ENCODE results near the gene TWSG1. TPM values are rescaled to one million over a fixed set of nuclear protein-coding genes. Genes with fewer than 3 reads are reported as not detected.

The TWSG1 gene
- total RNA-seq, 1 donor from 2014 or later = 45.4 TPM

DNA sequence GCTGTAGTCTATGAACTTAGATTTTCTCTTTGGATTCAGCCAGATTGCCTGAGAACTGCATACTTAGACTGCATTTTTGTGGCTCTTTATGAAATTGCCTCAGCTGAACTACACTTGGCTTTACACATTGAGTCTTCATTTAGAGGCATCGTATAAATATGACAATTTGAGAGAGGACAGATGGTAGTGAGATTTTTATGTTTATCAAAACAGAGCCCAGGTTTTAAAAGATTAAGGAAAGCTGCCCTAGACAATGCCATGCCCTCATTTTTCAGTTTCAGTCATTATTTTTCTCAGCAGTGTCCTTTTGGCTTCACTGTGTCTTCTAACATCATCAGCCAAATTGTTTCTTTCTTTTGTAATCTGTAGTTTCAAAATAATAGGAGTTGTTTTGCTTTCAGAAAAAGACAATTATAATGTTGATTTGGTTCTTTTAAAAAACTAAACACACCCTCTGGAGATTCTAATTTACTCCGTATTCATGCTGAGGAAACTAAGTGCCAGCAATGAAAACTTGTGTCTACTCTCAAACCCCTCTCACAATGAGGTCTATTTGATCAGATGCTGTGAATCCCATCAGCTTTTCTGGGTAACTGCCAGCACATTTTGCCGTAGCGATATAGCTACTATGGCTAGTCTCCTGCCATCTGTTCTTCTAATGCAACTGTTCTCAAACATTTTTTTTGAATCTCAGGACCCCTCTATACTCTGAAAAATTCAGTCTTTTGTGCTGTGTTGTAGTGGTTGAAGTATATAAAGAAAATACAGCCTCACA, 46.2 kb downstream of the TWSG1 start:
- no peaks in the 10 kb centered on the region for H3K4me1 ChIP-seq
- H3K4me3 ChIP-seq = no peak overlapping the region
- intact Hi-C loops (cut with DNase I) = no loop called here
- DNase-seq (ENCODE audit: extremely low spot score in 2 of 2) = no peak
- no peaks in the 10 kb centered on the region for H3K36me3 ChIP-seq
- no peaks in the 10 kb centered on the region for H3K27me3 ChIP-seq
- H3K27ac ChIP-seq = peak overlapping the region; percentile 40
- no peaks in the 10 kb centered on the region for H3K9me3 ChIP-seq
- TF ChIP-seq POLR2AphosphoS5 (IDR thresholded peaks at IDR 0.05; ENCODE audit: insufficient read depth in 1 of 2, low read depth in 1 of 2) = no peak
- TF ChIP-seq, protein P1, sequence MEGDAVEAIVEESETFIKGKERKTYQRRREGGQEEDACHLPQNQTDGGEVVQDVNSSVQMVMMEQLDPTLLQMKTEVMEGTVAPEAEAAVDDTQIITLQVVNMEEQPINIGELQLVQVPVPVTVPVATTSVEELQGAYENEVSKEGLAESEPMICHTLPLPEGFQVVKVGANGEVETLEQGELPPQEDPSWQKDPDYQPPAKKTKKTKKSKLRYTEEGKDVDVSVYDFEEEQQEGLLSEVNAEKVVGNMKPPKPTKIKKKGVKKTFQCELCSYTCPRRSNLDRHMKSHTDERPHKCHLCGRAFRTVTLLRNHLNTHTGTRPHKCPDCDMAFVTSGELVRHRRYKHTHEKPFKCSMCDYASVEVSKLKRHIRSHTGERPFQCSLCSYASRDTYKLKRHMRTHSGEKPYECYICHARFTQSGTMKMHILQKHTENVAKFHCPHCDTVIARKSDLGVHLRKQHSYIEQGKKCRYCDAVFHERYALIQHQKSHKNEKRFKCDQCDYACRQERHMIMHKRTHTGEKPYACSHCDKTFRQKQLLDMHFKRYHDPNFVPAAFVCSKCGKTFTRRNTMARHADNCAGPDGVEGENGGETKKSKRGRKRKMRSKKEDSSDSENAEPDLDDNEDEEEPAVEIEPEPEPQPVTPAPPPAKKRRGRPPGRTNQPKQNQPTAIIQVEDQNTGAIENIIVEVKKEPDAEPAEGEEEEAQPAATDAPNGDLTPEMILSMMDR (IDR thresholded peaks at IDR 0.05) = no peak
- no peak for TF ChIP-seq POLR2A (IDR thresholded peaks at IDR 0.05)

DNA sequence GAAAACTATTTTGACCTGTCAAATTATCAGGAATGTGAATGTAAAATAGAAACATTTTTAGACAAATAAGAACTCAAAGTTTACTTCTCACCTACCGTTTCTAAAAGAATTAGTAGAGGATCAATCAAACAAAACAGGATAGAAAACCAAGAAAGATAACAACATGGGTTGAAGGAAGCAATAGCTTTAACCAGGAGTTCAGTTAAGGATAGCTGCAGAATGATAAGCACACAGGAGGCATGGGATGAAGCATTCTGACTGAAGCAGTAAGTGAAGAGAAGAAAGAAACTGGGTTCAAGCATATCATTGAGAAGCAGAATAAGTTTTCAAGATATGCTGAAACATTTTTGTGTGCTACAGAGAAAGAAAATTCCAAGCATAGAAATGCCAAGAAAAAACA, 52.3 kb downstream of the TWSG1 start:
- intact Hi-C loops (cut with DNase I) = no loop called here
- Histone ChIP-seq H3K36me3 (no peaks in the 10 kb centered on the region), H3K9me3 (peaks cover 1% of the 10 kb centered on the region), H3K4me3 (no peak overlapping the region), H3K27me3 (no peaks in the 10 kb centered on the region), H3K4me1 (no peaks in the 10 kb centered on the region), H3K27ac (no peak overlapping the region)
- TF ChIP-seq POLR2A (IDR thresholded peaks at IDR 0.05) (no peak), POLR2AphosphoS5 (IDR thresholded peaks at IDR 0.05; ENCODE audit: insufficient read depth in 1 of 2, low read depth in 1 of 2) (no peak)
- TF ChIP-seq, protein P1 (IDR thresholded peaks at IDR 0.05) = no peak
- DNase-seq (ENCODE audit: extremely low spot score in 2 of 2) = no peak

DNA sequence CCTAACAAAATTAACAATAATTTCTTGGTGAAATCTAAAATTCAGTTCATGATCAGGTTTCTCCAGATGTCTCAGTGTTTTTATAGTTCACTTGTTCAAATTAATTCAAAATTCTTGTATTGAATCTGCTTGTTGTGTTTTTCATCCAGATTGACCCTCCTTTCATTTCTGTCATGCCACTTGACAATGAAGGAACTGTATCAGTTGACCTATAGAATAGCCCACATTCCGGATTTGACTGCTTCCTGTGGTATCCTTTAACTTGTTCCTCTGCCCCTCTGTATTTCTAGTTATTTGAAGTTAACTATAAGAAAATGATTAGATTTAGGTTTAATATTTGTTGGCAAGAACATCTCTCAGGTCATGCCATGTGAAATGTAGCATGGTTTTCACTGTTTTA, 53.3 kb downstream of the TWSG1 start:
- DNase-seq (ENCODE audit: extremely low spot score in 2 of 2) = no peak
- Histone ChIP-seq H3K27me3 (no peaks in the 10 kb centered on the region), H3K36me3 (no peaks in the 10 kb centered on the region), H3K4me3 (no peak overlapping the region), H3K9me3 (peaks cover 6% of the 10 kb centered on the region), H3K4me1 (no peaks in the 10 kb centered on the region), H3K27ac (no peak overlapping the region)
- TF ChIP-seq POLR2AphosphoS5 (IDR thresholded peaks at IDR 0.05; ENCODE audit: insufficient read depth in 1 of 2, low read depth in 1 of 2) (no peak), POLR2A (IDR thresholded peaks at IDR 0.05) (no peak)
- TF ChIP-seq, protein P1 (IDR thresholded peaks at IDR 0.05) = no peak
- intact Hi-C loops (cut with DNase I) = no loop called here

DNA sequence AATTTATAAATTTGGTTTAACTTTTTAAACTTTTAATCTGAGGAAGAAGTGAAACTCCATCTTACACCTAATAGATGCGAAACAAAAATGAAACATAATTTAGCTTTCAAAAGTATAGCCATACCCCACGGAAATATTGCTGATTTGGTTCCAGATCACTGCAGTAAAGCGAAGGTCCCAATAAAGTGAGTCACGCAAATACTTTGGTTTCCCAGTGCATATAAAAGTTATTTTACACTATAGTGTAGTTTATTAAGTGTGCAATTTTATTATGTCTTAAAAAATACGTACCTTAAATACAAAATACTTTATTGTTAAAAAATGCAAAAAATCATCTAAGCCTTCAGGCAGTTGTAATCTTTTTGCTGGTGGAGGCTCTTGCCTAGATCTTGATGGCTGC, 55.1 kb downstream of the TWSG1 start:
- intact Hi-C loops (cut with DNase I) = no loop called here
- DNase-seq (ENCODE audit: extremely low spot score in 2 of 2) = no peak
- H3K36me3 ChIP-seq = no peaks in the 10 kb centered on the region
- peaks cover 6% of the 10 kb centered on the region for H3K9me3 ChIP-seq
- H3K27ac ChIP-seq = no peak overlapping the region
- TF ChIP-seq POLR2AphosphoS5 (IDR thresholded peaks at IDR 0.05; ENCODE audit: insufficient read depth in 1 of 2, low read depth in 1 of 2) (no peak), POLR2A (IDR thresholded peaks at IDR 0.05) (no peak)
- TF ChIP-seq, protein P1 (IDR thresholded peaks at IDR 0.05) = no peak
- H3K27me3 ChIP-seq = no peaks in the 10 kb centered on the region
- no peak overlapping the region for H3K4me3 ChIP-seq
- H3K4me1 ChIP-seq = no peaks in the 10 kb centered on the region

DNA sequence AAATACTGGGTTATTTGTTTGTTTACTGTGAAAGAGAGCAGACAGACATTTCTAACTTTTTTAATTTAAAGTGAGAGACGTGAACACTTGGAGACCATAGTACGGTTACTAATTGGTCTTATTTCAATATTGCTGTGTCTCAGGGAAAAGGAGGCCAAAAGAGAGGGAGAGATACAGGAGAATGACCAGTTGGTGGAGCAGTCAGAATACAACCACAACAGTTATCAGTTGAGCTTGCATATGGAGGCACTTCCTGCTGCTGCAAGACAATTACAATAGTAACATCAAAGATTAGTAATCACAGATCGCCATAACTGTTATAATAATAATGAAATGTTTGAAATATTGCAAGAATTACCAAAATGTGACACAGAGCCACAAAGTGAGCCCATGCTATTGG, 58.2 kb downstream of the TWSG1 start:
- Histone ChIP-seq H3K27me3 (no peaks in the 10 kb centered on the region), H3K36me3 (peaks cover 0 to 8% of the 10 kb centered on the region in 2 donors), H3K27ac (no peak overlapping the region), H3K9me3 (peaks cover 6% of the 10 kb centered on the region), H3K4me3 (no peak overlapping the region), H3K4me1 (no peaks in the 10 kb centered on the region)
- no peak for DNase-seq (ENCODE audit: extremely low spot score in 2 of 2)
- intact Hi-C loops (cut with DNase I) = no loop called here
- TF ChIP-seq, protein P1 (IDR thresholded peaks at IDR 0.05) = no peak
- TF ChIP-seq POLR2AphosphoS5 (IDR thresholded peaks at IDR 0.05; ENCODE audit: insufficient read depth in 1 of 2, low read depth in 1 of 2) (no peak), POLR2A (IDR thresholded peaks at IDR 0.05) (no peak)

Data from vagina (tissue), 2 donors.